CD8-positive, alpha-beta memory T cell (primary cell): Measurements from ENCODE around the gene CACYBP. TPM values are rescaled to one million over a fixed set of nuclear protein-coding genes. Genes with fewer than 3 reads are reported as not detected.

Experiments used
- CTCF ChIA-PET: fragments of 350-600 bp; sonication (Branson Sonifier 250); formaldehyde crosslinking; loops from one replicate; lab custom pipeline; 2021; ENCODE audit warnings: antibody characterized with exemption; lab: Charles Lee
- POLR2A ChIA-PET: fragments of 350-600 bp; sonication (Branson Sonifier 250); formaldehyde crosslinking; loops from one replicate; lab custom pipeline; 2021; ENCODE audit warnings: antibody characterized with exemption; lab: Charles Lee
- DNase-seq, 5 donors: peaks; one replicate each; pipeline versions ENCODE4 v3.0.0 to v3.0.0-alpha.2; 2020 to 2022; ENCODE audit warnings: mixed read lengths in 1 of 5
- H3K27ac ChIP-seq: one replicate; pipeline ENCODE4 v1.7.0; 2013; ENCODE audit warnings: low read depth, mild to moderate bottlenecking, low read length, moderate library complexity
- H3K27me3 ChIP-seq: 2 replicates; pipeline ENCODE4 v1.7.0; 2013; ENCODE audit warnings: low read length, mild to moderate bottlenecking; ENCODE audit not compliant: insufficient read depth, poor library complexity, severe bottlenecking
- H3K36me3 ChIP-seq: 2 replicates; pipeline ENCODE4 v1.7.0; 2013; ENCODE audit warnings: mild to moderate bottlenecking, low read length, moderate library complexity; ENCODE audit not compliant: insufficient read depth
- H3K4me1 ChIP-seq: 2 replicates; pipeline ENCODE4 v1.7.0; 2013; ENCODE audit warnings: mild to moderate bottlenecking, low read length, moderate library complexity; ENCODE audit not compliant: insufficient read depth
- H3K4me3 ChIP-seq: 2 replicates; pipeline ENCODE4 v1.7.0; 2013; ENCODE audit warnings: mild to moderate bottlenecking, low read length
- H3K9me3 ChIP-seq: 2 replicates; pipeline ENCODE4 v1.7.0; 2013; ENCODE audit warnings: mild to moderate bottlenecking, low read length
- H3K27ac Mint-ChIP-seq, 8 donors: one replicate each; pipeline ENCODE4 v1.8.0; 2020 to 2021; ENCODE audit warnings: mixed read lengths in 8 of 8, mild to moderate bottlenecking in 6 of 8, inconsistent platforms in 3 of 8, moderate library complexity in 3 of 8
- H3K27me3 Mint-ChIP-seq, 2 donors: one replicate each; pipeline ENCODE4 v1.8.0; 2020 to 2021; ENCODE audit warnings: mixed read lengths in 2 of 2, mild to moderate bottlenecking in 1 of 2, moderate library complexity in 1 of 2
- H3K36me3 Mint-ChIP-seq, 3 donors: one replicate each; pipeline ENCODE4 v1.8.0; 2020 to 2021; ENCODE audit warnings: mixed read lengths in 3 of 3, inconsistent platforms in 1 of 3, mild to moderate bottlenecking in 1 of 3
- H3K4me1 Mint-ChIP-seq, 3 donors: one replicate each; pipeline ENCODE4 v1.8.0; 2020 to 2021; ENCODE audit warnings: mixed read lengths in 3 of 3, inconsistent platforms in 1 of 3, mild to moderate bottlenecking in 1 of 3
- H3K4me3 Mint-ChIP-seq, 7 donors: one replicate each; pipeline ENCODE4 v1.8.0; 2020 to 2021; ENCODE audit warnings: mixed read lengths in 7 of 7, mild to moderate bottlenecking in 6 of 7, moderate library complexity in 4 of 7, inconsistent platforms in 2 of 7
- H3K9me3 Mint-ChIP-seq, 5 donors: one replicate each; pipeline ENCODE4 v1.8.0; 2020 to 2022; ENCODE audit warnings: mixed read lengths in 5 of 5, mild to moderate bottlenecking in 3 of 5, moderate library complexity in 2 of 5, inconsistent platforms in 1 of 5
- polyA plus RNA-seq: library from polyadenylated mRNA; unstranded; fragments of 300-500 nt; fragmentation: Illumina TruSeq; gene quantifications from one replicate; pipeline ENCODE4 v1.2.3, GENCODE V29; 2021
- total RNA-seq, 2 experiments: library from RNA; stranded (reverse); gene quantifications; one replicate each; pipeline ENCODE4 v1.2.3, GENCODE V29; 2021

The CACYBP gene
- total and polyA plus RNA-seq, 3 experiments from 2014 or later, result 166 to 372 (median 345) TPM

- H3K4me1 ChIP-seq, result peaks cover 14% of the 10 kb centered on the region
- H3K27ac ChIP-seq, result peak overlapping the region; percentile 38
- Mint-ChIP-seq H3K27ac (peak overlapping the region; percentile 83 to 97 (median 95)), H3K4me3 (peak overlapping the region; percentile 86 to 92 (median 89)), H3K9me3 (peaks cover 0 to 1% (median 0%) of the 10 kb centered on the region in 5 donors), H3K27me3 (no peaks in the 10 kb centered on the region), H3K36me3 (peaks cover 9 to 67% (median 21%) of the 10 kb centered on the region in 3 donors), H3K4me1 (peaks cover 33 to 48% (median 44%) of the 10 kb centered on the region in 3 donors)
- DNase-seq, result peak in 2 of 5 donors; percentile 32 to 42
- no peaks in the 10 kb centered on the region for H3K9me3 ChIP-seq
- H3K36me3 ChIP-seq, result no peaks in the 10 kb centered on the region
- H3K27me3 ChIP-seq, result no peaks in the 10 kb centered on the region
- peak overlapping the region; percentile 54 for H3K4me3 ChIP-seq
- ChIA-PET POLR2A (interaction anchor here (1.1 to 1.7 kb wide), 2 partner anchors 9 to 26 kb away, joined by 4 to 8 read pairs; partner anchors contain the start of gene CACYBP), CTCF (interaction anchor here (1.1 to 1.9 kb wide), 4 partner anchors 9 to 135 kb away, joined by 3 to 5 read pairs (median 4); partner anchors contain the start of genes CACYBP and MRPS14)
These were observed 9.3 kb upstream of the CACYBP start for GRCh38 chr1:174990382-174990999.

GRCh38 chr1:174991473-174991872, 8.3 kb upstream of the CACYBP start:
- H3K27me3 Mint-ChIP-seq, result no peaks in the 10 kb centered on the region
- Histone ChIP-seq H3K9me3 (no peaks in the 10 kb centered on the region), H3K36me3 (no peaks in the 10 kb centered on the region), H3K4me1 (peaks cover 14% of the 10 kb centered on the region), H3K27me3 (no peaks in the 10 kb centered on the region), H3K4me3 (no peak overlapping the region), H3K27ac (no peak overlapping the region)
- peaks cover 0 to 1% (median 0%) of the 10 kb centered on the region in 5 donors for H3K9me3 Mint-ChIP-seq
- DNase-seq, result no peak
- H3K27ac Mint-ChIP-seq, result peak overlapping the region in 7 of 8 donors; percentile 7 to 68 (median 43)
- H3K4me3 Mint-ChIP-seq, result peak overlapping the region in 4 of 7 donors; percentile 6 to 44 (median 22)
- H3K36me3 Mint-ChIP-seq, result peaks cover 9 to 59% (median 20%) of the 10 kb centered on the region in 3 donors
- ChIA-PET CTCF (interaction anchor here (0.6 to 1.7 kb wide), 2 partner anchors 9 to 874 kb away, joined by 3 read pairs; no protein-coding TSS in a partner anchor), POLR2A (no interaction called here)
- H3K4me1 Mint-ChIP-seq, result peaks cover 32 to 45% (median 43%) of the 10 kb centered on the region in 3 donors

- Histone ChIP-seq H3K27ac (no peak overlapping the region), H3K9me3 (no peaks in the 10 kb centered on the region), H3K4me1 (peaks cover 9% of the 10 kb centered on the region), H3K36me3 (no peaks in the 10 kb centered on the region), H3K27me3 (no peaks in the 10 kb centered on the region), H3K4me3 (no peak overlapping the region)
- Mint-ChIP-seq H3K9me3 (no peaks in the 10 kb centered on the region), H3K4me3 (no peak overlapping the region), H3K27ac (peak overlapping the region in 3 of 8 donors; percentile 7 to 38 (median 32)), H3K36me3 (peaks cover 0 to 32% (median 4%) of the 10 kb centered on the region in 3 donors), H3K27me3 (no peaks in the 10 kb centered on the region), H3K4me1 (peaks cover 15 to 18% (median 17%) of the 10 kb centered on the region in 3 donors)
- DNase-seq, result no peak
- POLR2A ChIA-PET, result no interaction called here
- CTCF ChIA-PET, result interaction anchor here (0.9 kb wide), 1 partner anchor 11 kb away, joined by 3 read pairs; no protein-coding TSS in a partner anchor
These were observed 4.6 kb upstream of the CACYBP start for GRCh38 chr1:174995121-174995520.

- H3K36me3 ChIP-seq, result no peaks in the 10 kb centered on the region
- no peak for DNase-seq
- Mint-ChIP-seq H3K27ac (peak overlapping the region in 1 of 8 donors; percentile 34), H3K4me3 (no peak overlapping the region), H3K9me3 (no peaks in the 10 kb centered on the region), H3K36me3 (peaks cover 0 to 33% (median 0%) of the 10 kb centered on the region in 3 donors), H3K27me3 (no peaks in the 10 kb centered on the region), H3K4me1 (peaks cover 13 to 19% (median 16%) of the 10 kb centered on the region in 3 donors)
- ChIA-PET POLR2A (no interaction called here), CTCF (interaction anchor here (0.9 kb wide), 2 partner anchors 10 to 12 kb away, joined by 3 read pairs; no protein-coding TSS in a partner anchor)
- H3K4me3 ChIP-seq, result no peak overlapping the region
- no peaks in the 10 kb centered on the region for H3K27me3 ChIP-seq
- H3K27ac ChIP-seq, result no peak overlapping the region
- no peaks in the 10 kb centered on the region for H3K9me3 ChIP-seq
- H3K4me1 ChIP-seq, result peaks cover 9% of the 10 kb centered on the region
These were observed 3.8 kb upstream of the CACYBP start for GRCh38 chr1:174995916-174996315.

GRCh38 chr1:174996476-174996875, 3.3 kb upstream of the CACYBP start:
- Mint-ChIP-seq H3K27ac (peak overlapping the region in 2 of 8 donors; percentile 25 to 26), H3K9me3 (no peaks in the 10 kb centered on the region), H3K4me3 (no peak overlapping the region), H3K27me3 (no peaks in the 10 kb centered on the region), H3K4me1 (peaks cover 15 to 21% (median 18%) of the 10 kb centered on the region in 3 donors), H3K36me3 (peaks cover 0 to 34% (median 0%) of the 10 kb centered on the region in 3 donors)
- ChIA-PET CTCF (interaction anchor here (0.9 kb wide), 1 partner anchor 10 kb away, joined by 3 read pairs; no protein-coding TSS in a partner anchor), POLR2A (no interaction called here)
- Histone ChIP-seq H3K9me3 (no peaks in the 10 kb centered on the region), H3K27ac (no peak overlapping the region), H3K36me3 (no peaks in the 10 kb centered on the region), H3K4me3 (no peak overlapping the region), H3K27me3 (no peaks in the 10 kb centered on the region), H3K4me1 (peaks cover 15% of the 10 kb centered on the region)
- no peak for DNase-seq

GRCh38 chr1:174997041-174997440, 2.7 kb upstream of the CACYBP start:
- peaks cover 0 to 32% (median 0%) of the 10 kb centered on the region in 3 donors for H3K36me3 Mint-ChIP-seq
- Histone ChIP-seq H3K36me3 (no peaks in the 10 kb centered on the region), H3K27me3 (no peaks in the 10 kb centered on the region), H3K27ac (no peak overlapping the region), H3K4me3 (no peak overlapping the region), H3K4me1 (peaks cover 19% of the 10 kb centered on the region), H3K9me3 (no peaks in the 10 kb centered on the region)
- DNase-seq, result no peak
- ChIA-PET POLR2A (interaction anchor here (4.7 kb wide), 1 partner anchor 30 kb away, joined by 123 read pairs; no protein-coding TSS in a partner anchor), CTCF (no interaction called here)
- peak overlapping the region in 4 of 8 donors; percentile 32 to 74 (median 67) for H3K27ac Mint-ChIP-seq
- H3K4me1 Mint-ChIP-seq, result peaks cover 15 to 24% (median 23%) of the 10 kb centered on the region in 3 donors
- H3K27me3 Mint-ChIP-seq, result no peaks in the 10 kb centered on the region
- no peaks in the 10 kb centered on the region for H3K9me3 Mint-ChIP-seq
- H3K4me3 Mint-ChIP-seq, result peak overlapping the region in 1 of 7 donors; percentile 8

- no peaks in the 10 kb centered on the region for H3K9me3 Mint-ChIP-seq
- CTCF ChIA-PET, result interaction anchor here (0.7 to 3.4 kb wide), 17 partner anchors 9 to 736 kb away, joined by 3 to 34 read pairs (median 6); partner anchors contain the start of gene MRPS14
- H3K4me1 Mint-ChIP-seq, result peaks cover 31 to 37% (median 35%) of the 10 kb centered on the region in 3 donors
- Histone ChIP-seq H3K9me3 (no peaks in the 10 kb centered on the region), H3K4me1 (peaks cover 32% of the 10 kb centered on the region), H3K4me3 (peak overlapping the region; percentile 85), H3K27ac (peak overlapping the region; percentile 100), H3K27me3 (no peaks in the 10 kb centered on the region), H3K36me3 (no peaks in the 10 kb centered on the region)
- H3K4me3 Mint-ChIP-seq, result no peak overlapping the region
- POLR2A ChIA-PET, result interaction anchor here (0.5 to 4.7 kb wide), 21 partner anchors 9 to 1284 kb away, joined by 3 to 123 read pairs (median 5); partner anchors contain the start of genes CENPL, DARS2, GAS5 and KLHL20
- no peak overlapping the region for H3K27ac Mint-ChIP-seq
- H3K36me3 Mint-ChIP-seq, result peaks cover 0 to 24% (median 0%) of the 10 kb centered on the region in 3 donors
- peak; percentile 4 to 72 (median 66) for DNase-seq
- H3K27me3 Mint-ChIP-seq, result no peaks in the 10 kb centered on the region
These were observed 1.1 kb upstream of the CACYBP start for GRCh38 chr1:174998569-174999215.
